Mucosa of stomach (tissue), 1 donor: ENCODE data around the gene ADCY10.

Experiments used
- H3K27me3 ChIP-seq: one replicate; pipeline ENCODE4 v1.7.0; 2013; ENCODE audit warnings: mild to moderate bottlenecking, low read length; ENCODE audit not compliant: control insufficient read depth, insufficient read depth
- H3K36me3 ChIP-seq: one replicate; pipeline ENCODE4 v1.7.0; 2013; ENCODE audit warnings: low read length; ENCODE audit not compliant: control insufficient read depth, insufficient read depth
- H3K4me1 ChIP-seq: one replicate; pipeline ENCODE4 v1.7.0; 2013; ENCODE audit warnings: mild to moderate bottlenecking, low read length; ENCODE audit not compliant: control insufficient read depth, insufficient read depth
- H3K4me3 ChIP-seq: one replicate; pipeline ENCODE4 v1.7.0; 2013; ENCODE audit warnings: low read length
- H3K9ac ChIP-seq: one replicate; pipeline ENCODE4 v1.7.0; 2013; ENCODE audit warnings: mild to moderate bottlenecking, low read length, moderate library complexity
- H3K9me3 ChIP-seq: one replicate; pipeline ENCODE4 v1.7.0; 2013; ENCODE audit warnings: mild to moderate bottlenecking, low read length, moderate library complexity; ENCODE audit not compliant: control insufficient read depth
- donor health status: Pancreatic carcinoma.

The ADCY10 gene

DNA sequence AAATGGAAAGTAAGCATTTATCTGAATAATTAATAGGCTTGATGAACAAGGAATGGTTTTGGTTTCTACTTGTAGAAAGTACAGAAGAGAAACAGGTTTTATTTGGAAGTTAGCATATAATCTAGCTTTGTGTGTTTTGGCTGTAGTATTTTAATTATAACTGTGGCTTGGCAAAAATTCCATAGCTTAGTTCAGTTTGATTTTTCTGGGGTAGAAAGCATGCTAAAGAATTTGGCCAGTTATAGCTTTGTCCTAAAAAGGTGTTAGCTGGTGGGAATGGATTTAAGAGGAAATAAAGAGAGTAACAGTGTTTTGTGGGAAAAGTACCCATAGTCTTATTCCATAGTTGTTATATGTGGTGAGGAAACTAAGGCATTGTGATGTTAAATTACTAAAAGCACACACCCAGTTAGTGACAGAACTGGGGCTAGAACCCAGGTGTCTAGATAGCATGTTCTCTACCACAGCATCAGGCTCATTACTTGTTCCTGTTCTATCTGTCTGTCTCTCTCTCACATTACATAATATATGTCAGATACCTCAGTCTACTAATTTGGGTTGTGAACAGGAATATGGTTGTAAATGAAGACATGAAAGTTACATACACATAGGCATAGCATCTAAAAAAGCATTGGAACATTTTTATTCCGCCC lies 137.2 kb downstream of the ADCY10 start:
- H3K9ac ChIP-seq = no peak overlapping the region
- no peaks in the 10 kb centered on the region for H3K36me3 ChIP-seq

GRCh38 chr1:167776151-167776550 lies 137.8 kb downstream of the ADCY10 start:
- Histone ChIP-seq H3K9ac (no peak overlapping the region), H3K36me3 (no peaks in the 10 kb centered on the region), H3K4me1 (no peaks in the 10 kb centered on the region)

More for the DNA sequence above, 137.2 kb downstream of the ADCY10 start:
- Histone ChIP-seq H3K9me3 (no peaks in the 10 kb centered on the region), H3K4me1 (no peaks in the 10 kb centered on the region), H3K4me3 (no peak overlapping the region), H3K27me3 (no peaks in the 10 kb centered on the region)

GRCh38 chr1:167775178-167775577 lies 138.8 kb downstream of the ADCY10 start:
- H3K9ac ChIP-seq = no peak overlapping the region

More at GRCh38 chr1:167776151-167776550, 137.8 kb downstream of the ADCY10 start:
- no peaks in the 10 kb centered on the region for H3K27me3 ChIP-seq
- no peak overlapping the region for H3K4me3 ChIP-seq
- H3K9me3 ChIP-seq = no peaks in the 10 kb centered on the region

GRCh38 chr1:167774710-167775109 lies 139.2 kb downstream of the ADCY10 start:
- no peak overlapping the region for H3K9ac ChIP-seq
- H3K36me3 ChIP-seq = no peaks in the 10 kb centered on the region
- H3K4me3 ChIP-seq = no peak overlapping the region
- no peaks in the 10 kb centered on the region for H3K9me3 ChIP-seq
- no peaks in the 10 kb centered on the region for H3K4me1 ChIP-seq
- no peaks in the 10 kb centered on the region for H3K27me3 ChIP-seq

More at GRCh38 chr1:167775178-167775577, 138.8 kb downstream of the ADCY10 start:
- Histone ChIP-seq H3K27me3 (no peaks in the 10 kb centered on the region), H3K36me3 (no peaks in the 10 kb centered on the region), H3K4me1 (no peaks in the 10 kb centered on the region), H3K9me3 (no peaks in the 10 kb centered on the region), H3K4me3 (no peak overlapping the region)

DNA sequence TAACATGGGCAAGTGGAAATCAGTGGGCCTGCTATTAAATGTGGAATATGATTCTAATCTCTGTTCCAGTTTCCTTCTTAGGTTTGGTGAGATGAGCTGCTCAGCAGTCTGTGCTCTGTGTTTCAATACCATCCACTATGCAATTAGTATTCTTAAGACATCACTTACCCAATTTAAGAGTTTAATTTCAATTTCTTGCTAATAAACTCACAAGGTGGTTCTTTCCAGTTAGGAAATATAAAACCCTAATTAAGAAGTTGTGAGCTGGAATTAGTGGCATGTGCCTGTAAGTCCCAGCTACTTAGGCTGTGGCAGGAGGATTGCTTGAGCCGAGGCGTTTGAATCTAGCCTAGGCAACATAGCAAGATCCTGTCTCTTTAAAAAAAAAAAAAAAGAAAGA lies 140.4 kb downstream of the ADCY10 start:
- Histone ChIP-seq H3K36me3 (no peaks in the 10 kb centered on the region), H3K4me3 (no peak overlapping the region), H3K9me3 (no peaks in the 10 kb centered on the region), H3K27me3 (no peaks in the 10 kb centered on the region), H3K9ac (no peak overlapping the region), H3K4me1 (no peaks in the 10 kb centered on the region)

DNA sequence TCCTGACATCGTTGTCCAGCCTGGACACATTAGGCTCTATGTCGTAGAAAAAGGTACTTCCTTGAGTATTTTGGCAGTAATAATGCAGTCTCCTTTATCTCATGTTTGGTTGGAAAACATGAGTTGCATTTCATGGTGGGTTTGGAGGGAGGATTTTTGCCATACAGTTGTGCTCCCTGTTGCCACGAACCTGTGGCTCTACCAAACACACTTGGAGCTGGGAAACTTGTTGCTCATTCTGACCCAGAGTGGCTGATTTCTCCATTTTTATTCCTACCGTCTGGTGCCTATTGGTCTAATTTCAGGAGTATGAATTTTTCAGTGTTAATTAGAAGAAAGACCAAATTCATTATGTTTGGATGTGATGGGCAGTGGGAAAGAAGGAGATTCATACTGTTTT lies 141.5 kb downstream of the ADCY10 start:
- Histone ChIP-seq H3K27me3 (no peaks in the 10 kb centered on the region), H3K4me1 (no peaks in the 10 kb centered on the region), H3K9ac (no peak overlapping the region), H3K9me3 (no peaks in the 10 kb centered on the region), H3K36me3 (no peaks in the 10 kb centered on the region), H3K4me3 (no peak overlapping the region)

DNA sequence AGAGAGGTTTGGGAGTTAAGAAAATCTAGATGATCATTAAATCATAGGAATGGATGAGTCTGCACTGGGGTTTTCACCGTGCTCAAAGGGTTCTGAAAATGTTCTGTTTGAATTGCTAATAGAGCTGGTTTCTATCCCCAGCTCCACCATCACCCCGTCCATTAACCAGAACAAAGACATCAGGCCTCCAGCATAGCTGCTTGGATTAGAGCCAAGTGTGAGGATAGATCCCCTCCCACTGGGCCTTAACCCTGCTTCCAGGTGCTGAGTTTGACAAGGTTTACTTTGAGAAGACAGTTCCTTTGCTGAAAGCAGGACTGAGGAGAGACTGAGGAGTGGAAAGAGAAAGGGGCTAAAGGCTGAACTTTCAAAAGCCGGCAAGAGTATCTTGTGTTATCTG lies 143.8 kb downstream of the ADCY10 start:
- no peak overlapping the region for H3K9ac ChIP-seq
- H3K9me3 ChIP-seq = no peaks in the 10 kb centered on the region
- H3K4me3 ChIP-seq = no peak overlapping the region
- no peaks in the 10 kb centered on the region for H3K4me1 ChIP-seq
- H3K36me3 ChIP-seq = no peaks in the 10 kb centered on the region
- H3K27me3 ChIP-seq = no peaks in the 10 kb centered on the region

DNA sequence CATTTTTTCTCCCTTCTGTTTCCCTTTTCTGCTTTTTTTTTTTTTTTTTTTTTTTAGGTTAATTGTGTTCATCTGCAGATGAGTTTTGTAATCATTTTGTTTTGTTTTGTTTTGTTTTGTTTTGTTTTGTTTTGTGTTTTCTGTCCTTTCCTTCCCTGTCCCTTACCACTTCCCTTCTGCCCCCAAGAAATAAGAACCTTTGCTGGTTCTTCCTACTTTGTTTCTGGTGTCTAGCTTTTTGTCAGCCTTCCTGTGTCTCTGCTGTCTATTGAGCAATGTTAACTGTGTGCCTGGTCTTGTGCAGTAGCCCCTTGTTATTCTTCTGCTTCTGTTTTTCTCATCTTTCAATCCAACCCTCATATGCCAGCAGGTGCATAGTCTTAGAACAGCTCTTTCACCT lies 146.2 kb downstream of the ADCY10 start:
- no peaks in the 10 kb centered on the region for H3K36me3 ChIP-seq
- no peaks in the 10 kb centered on the region for H3K27me3 ChIP-seq
- H3K9me3 ChIP-seq = no peaks in the 10 kb centered on the region

GRCh38 chr1:167766538-167766937 lies 147.4 kb downstream of the ADCY10 start:
- H3K9ac ChIP-seq = no peak overlapping the region
- peaks cover 4% of the 10 kb centered on the region for H3K4me1 ChIP-seq
- H3K27me3 ChIP-seq = no peaks in the 10 kb centered on the region
- no peaks in the 10 kb centered on the region for H3K9me3 ChIP-seq
- H3K36me3 ChIP-seq = no peaks in the 10 kb centered on the region
- H3K4me3 ChIP-seq = no peak overlapping the region

More for the DNA sequence above, 146.2 kb downstream of the ADCY10 start:
- Histone ChIP-seq H3K4me3 (no peak overlapping the region), H3K9ac (no peak overlapping the region), H3K4me1 (peaks cover 4% of the 10 kb centered on the region)

GRCh38 chr1:167765496-167765895 lies 148.4 kb downstream of the ADCY10 start:
- Histone ChIP-seq H3K9ac (no peak overlapping the region), H3K4me1 (peaks cover 4% of the 10 kb centered on the region)

GRCh38 chr1:167764458-167765330 lies 149.2 kb downstream of the ADCY10 start:
- H3K4me1 ChIP-seq = peaks cover 4% of the 10 kb centered on the region
- no peaks in the 10 kb centered on the region for H3K27me3 ChIP-seq
- H3K9ac ChIP-seq = no peak overlapping the region
- no peaks in the 10 kb centered on the region for H3K36me3 ChIP-seq
- H3K9me3 ChIP-seq = no peaks in the 10 kb centered on the region
- H3K4me3 ChIP-seq = no peak overlapping the region

More at GRCh38 chr1:167765496-167765895, 148.4 kb downstream of the ADCY10 start:
- H3K9me3 ChIP-seq = no peaks in the 10 kb centered on the region
- H3K36me3 ChIP-seq = no peaks in the 10 kb centered on the region
- no peaks in the 10 kb centered on the region for H3K27me3 ChIP-seq
- no peak overlapping the region for H3K4me3 ChIP-seq

- no peak overlapping the region for H3K4me3 ChIP-seq
These were observed 150.3 kb downstream of the ADCY10 start for GRCh38 chr1:167763525-167764220.

More at GRCh38 chr1:167763525-167764220, 150.3 kb downstream of the ADCY10 start:
- no peaks in the 10 kb centered on the region for H3K9me3 ChIP-seq
- no peaks in the 10 kb centered on the region for H3K36me3 ChIP-seq
- H3K27me3 ChIP-seq = no peaks in the 10 kb centered on the region
- no peak overlapping the region for H3K9ac ChIP-seq
- peaks cover 4% of the 10 kb centered on the region for H3K4me1 ChIP-seq
